Memory B cell (primary cell): ENCODE data around the gene MAP7.

Experiments
- ATAC-seq: fragments of 150-1000 bp; cut with Tn5 transposase; 2 replicates; pipeline ENCODE4 v1.10.0; 2021; ENCODE audit warnings: low read depth, mild to moderate bottlenecking, moderate library complexity
- DNase-seq, 2 donors: peaks; one replicate each; pipeline ENCODE4 v3.0.0; 2022; ENCODE audit warnings: low spot score in 2 of 2
- H3K27ac Mint-ChIP-seq: one replicate; pipeline ENCODE4 v1.8.0; 2022; ENCODE audit warnings: mild to moderate bottlenecking, moderate library complexity, mixed read lengths
- H3K27me3 Mint-ChIP-seq: one replicate; pipeline ENCODE4 v1.8.0; 2022; ENCODE audit warnings: mixed read lengths
- H3K36me3 Mint-ChIP-seq: one replicate; pipeline ENCODE4 v1.8.0; 2022; ENCODE audit warnings: mild to moderate bottlenecking, mixed read lengths
- H3K4me1 Mint-ChIP-seq: one replicate; pipeline ENCODE4 v1.8.0; 2022; ENCODE audit warnings: mixed read lengths
- H3K4me3 Mint-ChIP-seq: one replicate; pipeline ENCODE4 v1.8.0; 2022; ENCODE audit warnings: mild to moderate bottlenecking, moderate library complexity, mixed read lengths
- H3K9me3 Mint-ChIP-seq: one replicate; pipeline ENCODE4 v1.8.0; 2022; ENCODE audit warnings: mixed read lengths

Gene MAP7

DNA sequence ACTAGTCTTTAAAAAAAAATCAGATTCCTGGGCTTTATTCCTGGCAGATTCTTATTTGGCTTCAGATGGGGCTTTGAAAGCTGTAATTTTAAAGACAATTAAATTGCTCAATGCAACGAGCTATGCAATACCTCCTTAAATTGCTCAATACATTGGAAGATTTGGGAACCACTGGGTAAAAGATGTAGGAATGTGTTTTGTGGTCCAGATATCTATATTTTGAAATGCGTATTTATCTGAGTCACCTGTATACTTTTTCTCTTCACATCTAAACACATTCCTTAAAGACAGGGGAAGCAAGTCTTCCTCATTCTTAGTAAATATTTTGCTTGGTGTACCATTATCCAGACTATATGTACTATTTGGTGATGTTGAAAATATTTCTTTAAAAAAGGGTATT, 29.6 kb upstream of the MAP7 start:
- no peak overlapping the region for H3K27ac Mint-ChIP-seq
- H3K9me3 Mint-ChIP-seq: no peaks in the 10 kb centered on the region
- no peak overlapping the region for H3K4me3 Mint-ChIP-seq
- DNase-seq (no peak), ATAC-seq (no peak)
- no peaks in the 10 kb centered on the region for H3K4me1 Mint-ChIP-seq
- no peaks in the 10 kb centered on the region for H3K27me3 Mint-ChIP-seq
- peaks cover 47% of the 10 kb centered on the region for H3K36me3 Mint-ChIP-seq

DNA sequence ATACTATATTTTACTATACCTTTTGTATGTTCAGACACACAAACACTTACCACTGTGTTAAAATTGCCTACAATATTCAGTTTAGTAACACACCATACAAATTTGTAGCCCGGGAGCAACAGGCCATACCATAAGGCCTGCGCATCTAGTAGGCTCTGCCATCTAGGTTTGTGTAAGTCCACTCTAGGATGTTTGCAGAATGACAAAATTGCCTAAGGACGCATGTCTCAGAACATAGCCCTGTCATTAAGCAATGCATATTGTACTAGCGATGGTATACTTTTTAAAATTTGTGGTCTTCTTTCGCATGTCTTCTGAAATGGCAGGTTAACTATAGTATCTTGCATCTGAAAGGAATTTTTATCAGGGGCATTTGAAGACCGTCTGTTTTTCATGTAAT, 26.6 kb upstream of the MAP7 start:
- Mint-ChIP-seq H3K27ac (no peak overlapping the region), H3K36me3 (peaks cover 53% of the 10 kb centered on the region), H3K27me3 (no peaks in the 10 kb centered on the region), H3K4me1 (no peaks in the 10 kb centered on the region), H3K4me3 (no peak overlapping the region), H3K9me3 (peaks cover 3% of the 10 kb centered on the region)
- DNase-seq (no peak), ATAC-seq (no peak)

DNA sequence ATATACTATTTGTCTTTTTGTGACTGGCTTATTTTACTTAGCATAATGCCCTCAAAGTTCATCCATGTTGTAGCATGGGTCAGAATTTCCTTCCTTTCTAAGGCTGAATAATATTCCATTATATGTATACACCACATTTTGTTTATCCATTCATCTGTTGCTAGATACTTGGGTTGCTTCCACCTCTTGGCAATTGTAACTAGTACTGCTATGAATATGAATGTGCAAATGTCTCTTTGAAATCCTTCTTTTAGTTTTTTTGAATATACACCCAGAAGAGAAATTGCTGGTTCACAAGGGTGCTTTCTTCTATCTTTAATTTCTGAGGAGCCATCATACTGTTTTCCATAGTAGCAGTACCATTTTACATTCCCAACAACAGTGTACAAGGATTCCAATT, 21.3 kb upstream of the MAP7 start:
- Mint-ChIP-seq H3K4me1 (no peaks in the 10 kb centered on the region), H3K27ac (no peak overlapping the region), H3K27me3 (no peaks in the 10 kb centered on the region), H3K9me3 (peaks cover 10% of the 10 kb centered on the region), H3K4me3 (no peak overlapping the region), H3K36me3 (peaks cover 55% of the 10 kb centered on the region)
- DNase-seq: no peak
- ATAC-seq: no peak

DNA sequence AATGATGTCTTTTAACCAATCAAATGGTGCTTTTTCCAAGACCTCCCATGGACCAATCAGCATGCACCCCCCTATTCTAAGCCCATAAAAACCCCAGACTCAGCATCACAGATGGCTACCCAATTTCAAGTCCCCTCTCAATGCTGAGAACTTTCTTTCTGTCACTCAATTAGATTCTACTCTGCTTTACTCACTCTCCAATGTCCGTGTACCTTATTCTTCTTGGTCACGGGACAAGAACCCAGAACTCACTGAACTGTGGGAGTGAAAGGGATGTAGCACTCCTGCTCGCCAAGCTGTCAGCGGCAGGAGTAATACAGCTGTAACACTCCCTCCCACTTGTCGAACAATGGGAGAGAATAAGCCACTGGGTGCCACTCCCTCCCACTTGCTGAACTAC, 20.8 kb upstream of the MAP7 start:
- peaks cover 10% of the 10 kb centered on the region for H3K9me3 Mint-ChIP-seq
- H3K27me3 Mint-ChIP-seq: no peaks in the 10 kb centered on the region
- no peak for ATAC-seq
- DNase-seq: no peak
- H3K4me3 Mint-ChIP-seq: no peak overlapping the region
- peaks cover 56% of the 10 kb centered on the region for H3K36me3 Mint-ChIP-seq
- H3K27ac Mint-ChIP-seq: no peak overlapping the region
- H3K4me1 Mint-ChIP-seq: no peaks in the 10 kb centered on the region

DNA sequence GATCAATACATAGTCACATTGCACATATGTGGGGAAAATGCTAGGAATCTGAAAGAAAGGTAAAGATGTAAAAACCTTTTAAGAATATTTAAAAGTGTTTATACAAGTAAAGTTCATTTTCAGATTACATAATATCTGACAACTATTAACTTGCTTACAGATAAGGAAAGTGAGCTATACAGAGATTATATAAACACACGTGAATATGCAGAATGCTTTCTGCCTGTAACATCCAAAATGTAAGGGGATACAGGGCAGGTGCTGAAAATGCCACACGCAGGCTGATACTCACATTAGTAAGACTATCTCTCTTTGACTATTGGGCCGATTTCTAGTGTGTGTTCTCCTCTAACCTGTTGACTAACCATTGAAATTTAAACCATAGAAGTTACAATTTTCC, 17.9 kb upstream of the MAP7 start:
- DNase-seq: no peak
- Mint-ChIP-seq H3K27me3 (no peaks in the 10 kb centered on the region), H3K27ac (no peak overlapping the region), H3K36me3 (peaks cover 50% of the 10 kb centered on the region), H3K4me1 (peaks cover 2% of the 10 kb centered on the region), H3K4me3 (no peak overlapping the region), H3K9me3 (peaks cover 8% of the 10 kb centered on the region)
- no peak for ATAC-seq

DNA sequence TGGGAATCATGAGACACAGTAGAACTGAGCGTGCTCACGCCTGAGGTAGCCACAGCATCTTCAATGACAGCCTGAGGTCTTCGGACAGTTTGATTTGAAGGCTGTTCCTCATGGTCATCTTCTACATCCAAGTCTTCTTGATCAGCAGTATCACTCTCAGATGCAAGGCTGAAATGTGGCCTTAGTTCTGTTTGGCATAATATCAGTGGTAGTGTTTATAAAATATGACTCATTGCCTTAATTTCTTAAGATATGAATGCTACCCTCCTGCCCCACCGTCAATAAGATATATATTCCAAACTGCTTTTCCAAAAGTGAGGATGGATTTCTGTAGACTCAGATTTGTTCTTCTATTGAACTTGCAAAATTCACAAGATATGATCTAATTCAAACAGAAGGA, 17.5 kb upstream of the MAP7 start:
- DNase-seq (no peak), ATAC-seq (no peak)
- Mint-ChIP-seq H3K4me1 (peaks cover 2% of the 10 kb centered on the region), H3K9me3 (peaks cover 8% of the 10 kb centered on the region), H3K4me3 (no peak overlapping the region), H3K27me3 (no peaks in the 10 kb centered on the region), H3K27ac (no peak overlapping the region), H3K36me3 (peaks cover 48% of the 10 kb centered on the region)

DNA sequence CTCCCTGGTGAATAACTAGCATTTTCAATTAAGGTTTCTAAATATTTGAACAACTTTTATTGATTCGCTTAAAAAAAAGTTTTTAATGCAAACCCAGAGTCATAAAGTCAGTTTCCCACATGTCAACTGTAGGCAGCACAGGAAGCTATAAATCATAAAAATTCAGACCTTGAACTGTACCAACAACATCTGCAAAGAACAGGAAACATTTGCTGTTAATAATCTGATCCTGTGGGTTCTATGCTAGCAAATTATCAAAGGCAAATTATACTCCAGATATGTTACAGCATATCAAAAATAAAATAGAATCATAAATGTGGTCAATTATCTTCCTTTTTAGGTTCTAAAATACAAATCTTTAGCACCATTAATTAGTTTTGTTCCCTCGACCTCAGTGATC, 16.6 kb upstream of the MAP7 start:
- Mint-ChIP-seq H3K27ac (no peak overlapping the region), H3K4me3 (no peak overlapping the region), H3K9me3 (peaks cover 7% of the 10 kb centered on the region), H3K36me3 (peaks cover 45% of the 10 kb centered on the region), H3K4me1 (peaks cover 2% of the 10 kb centered on the region), H3K27me3 (no peaks in the 10 kb centered on the region)
- no peak for DNase-seq
- no peak for ATAC-seq

DNA sequence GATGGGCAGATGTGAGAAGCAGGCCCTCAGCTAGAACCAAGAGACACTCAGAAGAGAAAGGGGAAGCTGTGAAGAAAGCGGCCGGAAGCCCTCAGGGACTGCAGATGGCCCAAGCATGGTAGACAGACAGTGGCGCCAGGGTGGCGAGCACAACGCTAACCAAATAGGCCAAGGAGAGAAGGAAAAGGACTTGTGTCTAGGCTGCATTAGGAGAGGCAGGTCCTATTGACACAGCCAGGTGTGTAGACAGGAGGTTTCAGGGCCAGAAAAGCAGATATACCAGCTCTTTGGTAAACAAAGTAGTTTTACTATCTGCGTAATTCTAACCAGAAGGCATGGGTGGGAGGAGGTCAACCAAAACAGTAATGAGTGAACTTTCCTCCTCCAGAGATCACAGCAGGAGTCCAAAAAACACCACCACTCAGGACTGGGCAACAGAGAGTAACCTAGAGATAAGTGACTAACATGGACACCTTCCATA, 15.8 kb upstream of the MAP7 start:
- Mint-ChIP-seq H3K27me3 (no peaks in the 10 kb centered on the region), H3K27ac (peak overlapping the region; percentile 39), H3K4me3 (no peak overlapping the region), H3K36me3 (peaks cover 42% of the 10 kb centered on the region), H3K9me3 (peaks cover 2% of the 10 kb centered on the region), H3K4me1 (peaks cover 2% of the 10 kb centered on the region)
- peak; percentile 34 for ATAC-seq
- DNase-seq: no peak

DNA sequence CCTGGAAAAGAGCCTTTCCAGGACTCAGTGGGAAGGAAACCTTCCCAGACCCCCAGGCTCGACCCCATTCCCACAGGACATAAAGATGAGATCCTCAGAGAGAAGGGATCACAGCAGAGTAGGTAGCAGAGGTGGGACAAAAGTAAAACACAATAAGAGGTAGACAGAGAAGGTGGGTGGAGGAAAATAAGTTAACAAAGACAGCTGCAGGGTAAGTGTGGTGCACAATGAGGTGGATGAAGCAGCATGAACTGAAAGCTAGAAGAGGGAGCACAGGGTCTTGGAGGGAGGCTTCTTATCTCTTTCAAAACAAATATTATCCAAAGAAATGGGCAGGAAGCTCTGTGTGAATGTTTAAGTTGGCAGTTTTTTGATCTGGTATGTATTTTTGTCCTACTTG, 14.0 kb upstream of the MAP7 start:
- ATAC-seq (no peak), DNase-seq (no peak)
- peaks cover 37% of the 10 kb centered on the region for H3K36me3 Mint-ChIP-seq
- H3K9me3 Mint-ChIP-seq: no peaks in the 10 kb centered on the region
- peaks cover 2% of the 10 kb centered on the region for H3K4me1 Mint-ChIP-seq
- H3K4me3 Mint-ChIP-seq: no peak overlapping the region
- no peak overlapping the region for H3K27ac Mint-ChIP-seq
- no peaks in the 10 kb centered on the region for H3K27me3 Mint-ChIP-seq

DNA sequence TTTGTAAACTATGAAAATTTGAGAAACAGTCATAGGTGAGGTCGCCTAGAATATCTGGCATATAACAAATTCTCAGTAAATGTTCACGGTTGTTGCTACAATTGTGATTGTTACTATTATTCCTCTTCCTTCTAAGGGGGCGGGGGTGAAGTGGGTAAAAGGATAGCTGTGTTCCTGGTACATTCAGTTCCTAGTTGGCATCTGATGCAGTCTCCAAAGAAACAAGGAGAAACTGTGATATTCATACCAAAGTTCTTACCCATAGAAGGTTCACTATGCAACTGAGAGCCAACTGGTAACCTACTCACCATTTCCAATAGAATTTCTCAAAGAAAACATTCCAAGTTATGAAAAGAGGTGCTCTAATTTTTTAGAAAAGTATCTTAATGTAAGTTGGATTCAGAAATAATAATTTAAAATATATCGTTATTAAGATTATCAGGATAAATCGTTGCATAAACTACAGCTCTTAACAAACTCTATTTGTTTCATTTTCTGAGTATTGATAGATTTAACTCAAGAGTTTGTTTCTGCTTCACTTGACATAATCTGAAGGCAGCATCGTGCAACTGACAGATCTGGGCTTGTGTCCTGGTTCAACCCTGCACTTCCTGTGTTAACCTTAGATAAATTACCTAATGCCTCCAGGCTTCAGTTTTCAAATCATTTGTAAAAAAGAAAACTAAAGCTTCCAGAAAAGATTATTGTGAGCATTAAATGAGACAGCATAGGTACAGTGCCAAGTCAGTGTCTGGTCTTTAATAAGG, 13.3 kb upstream of the MAP7 start:
- H3K4me3 Mint-ChIP-seq: no peak overlapping the region
- peaks cover 37% of the 10 kb centered on the region for H3K36me3 Mint-ChIP-seq
- H3K27ac Mint-ChIP-seq: no peak overlapping the region
- no peaks in the 10 kb centered on the region for H3K9me3 Mint-ChIP-seq
- peaks cover 2% of the 10 kb centered on the region for H3K4me1 Mint-ChIP-seq
- ATAC-seq: no peak
- no peaks in the 10 kb centered on the region for H3K27me3 Mint-ChIP-seq
- no peak for DNase-seq

DNA sequence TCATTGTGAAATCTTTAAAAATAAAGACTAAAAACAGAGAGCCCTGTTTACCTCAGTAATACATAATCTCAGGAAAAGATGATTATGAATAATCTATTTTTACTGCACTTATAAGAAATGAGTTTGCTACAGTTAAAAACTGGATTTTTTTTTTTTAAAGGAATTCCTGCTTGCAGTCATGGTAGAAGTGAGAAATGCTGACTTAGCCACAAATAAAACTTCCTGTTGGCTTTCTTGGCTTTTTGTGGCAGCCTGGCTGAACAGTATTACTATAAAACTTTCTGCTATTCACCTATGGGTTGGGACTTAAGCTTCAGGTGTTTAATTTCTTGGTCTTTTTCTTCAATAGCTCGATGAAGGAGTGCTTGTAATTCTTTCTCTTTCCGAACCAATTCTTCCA, 12.0 kb upstream of the MAP7 start:
- DNase-seq (no peak), ATAC-seq (no peak)
- Mint-ChIP-seq H3K27me3 (no peaks in the 10 kb centered on the region), H3K36me3 (peaks cover 33% of the 10 kb centered on the region), H3K27ac (no peak overlapping the region), H3K4me1 (peaks cover 2% of the 10 kb centered on the region), H3K4me3 (no peak overlapping the region), H3K9me3 (no peaks in the 10 kb centered on the region)

DNA sequence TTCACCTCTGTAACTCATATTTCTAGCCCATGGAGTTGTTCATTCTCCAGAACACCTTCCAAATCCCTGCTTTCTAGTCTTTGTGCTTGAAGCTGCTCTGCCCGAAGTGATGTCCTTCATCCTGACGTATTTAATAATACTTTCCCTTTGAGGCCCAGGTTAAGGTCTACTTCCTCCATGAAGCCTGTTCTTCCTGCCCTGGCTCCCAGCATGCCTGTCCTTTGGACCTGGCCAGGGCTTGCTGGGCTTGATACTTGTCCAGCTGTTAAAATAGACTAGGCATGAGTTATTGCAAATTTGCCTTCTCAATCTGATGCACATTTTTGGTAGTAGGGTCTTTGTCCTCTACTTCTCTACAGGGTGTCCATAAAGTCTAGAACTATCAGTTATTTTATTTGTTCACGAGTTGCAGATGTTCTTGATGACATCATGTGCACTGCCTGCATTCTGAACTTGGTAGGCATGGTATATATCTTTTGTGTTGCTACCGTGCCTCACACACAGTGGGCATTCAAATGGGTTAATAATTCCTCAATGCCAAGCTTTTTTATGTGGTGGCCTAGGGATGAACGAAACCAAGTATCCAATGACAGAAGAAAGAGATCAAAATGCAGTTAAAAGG, 3.1 kb upstream of the MAP7 start:
- no peak overlapping the region for H3K27ac Mint-ChIP-seq

DNA sequence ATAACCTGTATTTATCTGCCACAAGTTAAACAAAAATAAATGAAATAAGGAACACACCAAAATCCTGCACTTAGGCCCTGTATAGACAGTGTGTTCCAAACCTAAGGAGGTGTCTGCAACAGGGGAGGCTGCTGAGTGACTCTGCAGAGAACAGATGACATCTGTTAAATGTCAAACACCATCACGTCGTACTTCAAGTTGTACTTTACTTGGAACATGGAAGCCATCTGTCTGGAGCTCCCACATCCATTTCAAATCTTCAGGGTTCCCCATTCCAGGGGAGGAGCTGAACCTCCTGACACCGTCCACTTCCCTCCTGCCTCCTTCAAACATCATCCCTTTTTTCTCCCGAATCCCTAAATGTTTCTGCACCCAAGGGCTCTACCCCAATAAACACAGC, 1.8 kb upstream of the MAP7 start:
- Mint-ChIP-seq H3K27me3 (peaks cover 9% of the 10 kb centered on the region), H3K9me3 (no peaks in the 10 kb centered on the region), H3K27ac (no peak overlapping the region), H3K4me3 (no peak overlapping the region), H3K4me1 (no peaks in the 10 kb centered on the region), H3K36me3 (peaks cover 2% of the 10 kb centered on the region)
- ATAC-seq (no peak), DNase-seq (no peak)

More for the DNA sequence above, 3.1 kb upstream of the MAP7 start:
- peaks cover 8% of the 10 kb centered on the region for H3K36me3 Mint-ChIP-seq
- H3K4me3 Mint-ChIP-seq: no peak overlapping the region
- ATAC-seq: no peak
- DNase-seq: no peak
- no peaks in the 10 kb centered on the region for H3K4me1 Mint-ChIP-seq
- H3K9me3 Mint-ChIP-seq: no peaks in the 10 kb centered on the region
- peaks cover 6% of the 10 kb centered on the region for H3K27me3 Mint-ChIP-seq

DNA sequence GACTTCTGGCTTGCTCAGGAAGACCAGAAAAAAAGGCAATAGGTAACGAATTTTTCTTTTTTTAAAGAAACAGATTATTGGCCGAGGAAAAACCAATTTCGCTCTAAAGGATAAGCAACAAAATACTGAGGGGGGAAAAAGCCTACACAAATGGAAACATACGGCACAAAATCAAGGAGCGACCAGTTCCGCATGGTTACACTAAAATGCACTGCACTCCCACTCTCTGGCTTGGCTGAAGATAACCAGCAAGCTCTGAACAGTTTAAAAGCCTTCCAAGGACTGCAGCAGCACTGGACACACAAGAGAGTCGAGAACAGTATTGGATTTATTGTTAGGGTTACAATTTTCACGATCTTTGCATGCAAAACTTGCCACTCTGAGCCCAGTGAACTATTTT, 881 bp upstream of the MAP7 start:
- ATAC-seq (no peak), DNase-seq (no peak)
- Mint-ChIP-seq H3K4me3 (peak overlapping the region; percentile 48), H3K4me1 (no peaks in the 10 kb centered on the region), H3K36me3 (peaks cover 2% of the 10 kb centered on the region), H3K27ac (no peak overlapping the region), H3K27me3 (peaks cover 14% of the 10 kb centered on the region), H3K9me3 (no peaks in the 10 kb centered on the region)

DNA sequence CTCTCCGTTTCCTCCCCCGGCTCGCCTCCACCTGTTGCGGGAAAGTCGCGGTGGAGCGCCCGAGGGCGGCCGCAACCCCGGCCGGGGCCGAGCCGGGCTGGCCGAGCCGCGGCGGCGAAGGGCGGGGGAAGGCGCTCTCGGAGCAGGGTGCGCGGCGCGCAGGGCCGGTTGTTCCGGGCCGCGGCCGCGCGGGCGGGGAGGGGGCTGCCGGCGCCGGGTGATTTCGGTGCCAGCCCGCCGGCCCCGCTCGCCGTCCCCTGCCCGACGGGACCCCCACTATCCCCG, 235 bp downstream of the MAP7 start:
- peak overlapping the region; percentile 52 for H3K4me3 Mint-ChIP-seq
- peak; percentile 65 for ATAC-seq
- peaks cover 16% of the 10 kb centered on the region for H3K27me3 Mint-ChIP-seq
- H3K9me3 Mint-ChIP-seq: no peaks in the 10 kb centered on the region
- H3K36me3 Mint-ChIP-seq: no peaks in the 10 kb centered on the region
- no peaks in the 10 kb centered on the region for H3K4me1 Mint-ChIP-seq
- DNase-seq: no peak
- no peak overlapping the region for H3K27ac Mint-ChIP-seq
